ENCODE results near the gene C12orf42.

Gene C12orf42

DNA sequence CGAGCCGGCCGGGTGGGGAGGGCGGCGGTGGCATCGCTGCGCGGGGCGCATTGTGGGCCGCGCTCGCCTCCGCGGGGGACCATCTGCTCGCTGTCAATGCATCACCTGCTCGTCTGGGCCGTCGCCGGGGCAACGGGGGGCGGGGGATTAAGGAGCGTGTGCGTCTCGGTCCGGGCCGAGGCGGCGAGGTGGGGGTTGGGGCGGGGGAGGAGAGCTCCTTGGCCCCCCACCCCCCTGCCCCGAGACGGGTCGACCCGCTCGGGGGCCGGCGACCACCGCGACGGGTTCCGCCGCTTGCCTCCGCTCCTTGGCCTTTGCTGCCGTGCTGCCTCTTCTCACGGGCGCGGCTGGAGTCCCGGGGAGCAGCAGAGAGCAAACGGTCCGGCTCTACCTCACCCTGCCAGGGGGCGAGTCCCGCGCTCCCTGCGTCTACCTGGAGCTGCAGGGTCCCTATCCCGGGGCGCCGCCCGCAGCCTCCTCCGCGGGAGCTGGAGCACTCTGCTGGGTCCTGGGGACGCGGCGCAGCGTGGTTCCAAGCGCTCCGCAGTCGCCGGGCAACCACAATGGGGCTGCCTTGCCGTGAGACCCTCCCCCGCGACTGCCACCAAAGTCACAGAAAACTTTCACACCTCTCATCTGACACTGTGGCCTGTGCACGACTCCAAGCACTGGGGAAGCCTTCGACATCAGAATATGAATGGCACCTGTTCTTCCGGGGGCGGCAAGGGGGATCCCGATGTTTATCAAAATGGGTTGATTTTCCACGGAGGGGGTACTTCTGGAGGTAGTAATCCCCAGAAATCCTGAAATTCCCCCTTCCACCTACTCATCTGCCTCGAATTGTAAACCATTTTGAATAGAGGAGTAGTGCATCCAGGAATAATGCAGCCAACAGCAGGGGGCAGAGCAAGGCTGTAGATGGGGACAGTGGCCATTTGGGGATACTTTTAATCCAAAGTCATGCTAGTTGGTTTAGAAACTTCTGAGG, at the start of gene C12orf42:
TSS of gene C12orf42 (minus strand) at position 500 of the 988 bp plus-strand sequence. CDS start 17,542 bp downstream, outside the sequence.
- peak; percentile 34 to 41 for DNase-seq

DNA sequence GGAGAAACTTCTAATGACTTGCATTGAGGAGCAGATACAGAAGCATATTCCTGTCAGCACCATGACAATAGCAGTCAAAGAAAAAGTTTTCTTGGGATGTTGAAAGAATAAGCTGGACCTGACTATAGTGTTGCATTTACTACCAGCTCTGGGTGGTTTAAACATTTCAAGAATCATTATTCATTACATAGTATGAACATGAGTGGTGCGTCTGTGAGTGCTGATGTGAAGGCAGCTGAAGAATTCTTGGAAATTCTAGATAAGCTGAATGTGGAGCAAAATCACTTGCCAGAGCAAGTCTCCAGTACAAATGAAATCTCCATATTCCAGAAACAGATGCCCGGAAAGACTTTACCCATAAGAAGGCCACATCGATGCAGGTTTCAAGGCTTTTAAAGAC, 46.3 kb upstream of the C12orf42 start:
- no peak for DNase-seq

DNA sequence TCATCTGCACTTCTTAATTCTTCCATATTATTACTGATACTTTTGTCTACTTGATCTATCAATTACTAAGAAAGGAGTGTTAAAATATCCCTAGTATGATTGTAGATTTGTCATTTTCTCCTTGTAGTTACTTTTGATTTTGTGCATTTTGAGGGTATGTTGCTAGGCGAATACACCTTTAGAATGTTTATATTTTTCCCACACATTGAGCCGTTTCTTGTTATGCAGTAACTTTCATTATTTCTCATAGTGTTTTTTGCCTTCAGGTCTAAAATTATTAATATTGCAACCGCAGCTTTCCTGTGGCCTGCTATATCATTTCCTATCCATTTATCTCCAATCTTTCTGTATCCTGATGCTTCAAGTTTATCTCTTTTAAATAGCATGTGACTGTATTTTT, 44.6 kb upstream of the C12orf42 start:
- DNase-seq: no peak

DNA sequence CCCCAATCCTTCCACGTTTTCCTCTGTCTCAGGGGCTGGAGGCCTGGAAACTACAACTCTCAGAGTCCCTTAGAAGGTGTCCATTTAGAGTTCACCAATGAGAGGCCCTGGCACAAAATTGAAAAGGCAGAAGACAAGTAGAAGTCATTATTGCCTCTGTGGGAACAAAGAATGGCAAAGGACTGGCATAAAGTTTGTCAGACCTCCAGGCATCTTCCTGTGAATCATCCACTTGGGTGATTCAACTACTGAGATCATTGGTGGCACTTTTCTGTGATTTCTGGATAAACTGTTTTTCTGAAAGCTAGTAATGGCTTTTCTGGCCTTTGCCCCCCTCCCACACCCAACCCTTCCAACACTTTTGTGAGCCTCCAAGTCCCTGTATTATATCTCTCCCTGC, 42.6 kb upstream of the C12orf42 start:
- DNase-seq: no peak

DNA sequence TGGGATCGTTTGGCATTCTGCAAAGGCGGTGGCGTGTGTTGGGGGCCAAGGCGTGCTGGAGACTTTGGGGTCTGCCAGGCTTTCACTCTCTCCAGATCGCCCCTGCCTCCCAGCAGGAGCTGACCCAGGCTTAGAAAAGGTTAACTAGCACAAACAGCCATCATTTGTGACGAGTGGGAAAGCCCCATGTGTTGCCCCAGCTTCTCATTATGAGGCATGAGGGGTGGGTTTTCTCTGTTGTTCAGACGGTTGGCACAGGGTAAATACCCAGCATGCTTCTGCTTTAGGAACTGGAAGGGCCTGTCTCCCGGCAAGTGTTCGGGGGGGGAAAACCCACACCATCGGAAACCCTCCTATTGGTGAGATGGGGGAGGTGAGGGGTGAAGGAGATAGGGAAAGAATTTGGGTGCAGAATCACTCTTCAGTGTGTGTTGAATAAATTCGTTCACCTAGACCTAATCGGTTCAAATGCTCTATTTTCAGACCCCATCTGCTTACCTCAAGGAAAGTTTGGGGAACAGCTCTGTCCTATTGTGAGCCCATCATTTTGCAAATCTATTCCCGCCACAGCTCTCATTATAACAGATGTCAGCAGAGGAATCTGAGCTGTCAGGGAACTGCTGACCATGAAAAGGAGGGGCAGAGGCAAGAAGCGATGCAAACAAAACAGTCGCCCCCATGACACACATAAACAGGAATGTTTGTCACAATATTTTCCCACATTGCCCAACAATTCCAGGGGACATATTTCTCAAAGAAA, 34.7 kb upstream of the C12orf42 start:
- no peak for DNase-seq

DNA sequence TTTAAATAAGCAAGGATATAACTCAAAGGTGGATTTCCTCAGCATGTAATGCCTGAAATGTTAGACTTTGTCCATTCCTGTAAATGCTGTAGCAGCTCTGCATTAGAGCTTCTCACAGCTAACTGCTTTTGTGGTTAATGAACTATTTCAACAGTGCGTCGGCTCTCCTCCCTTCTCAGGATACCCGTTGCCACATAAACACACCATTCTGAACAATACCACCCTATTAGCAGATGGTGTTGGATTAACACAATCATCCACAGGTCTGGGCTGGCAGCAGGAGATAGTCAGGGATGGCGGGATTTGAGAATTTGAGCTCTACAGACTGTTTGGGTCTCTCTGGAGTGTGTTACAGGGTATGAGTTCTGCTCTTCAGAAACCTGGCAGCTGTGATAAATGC, 33.5 kb upstream of the C12orf42 start:
- DNase-seq: no peak

DNA sequence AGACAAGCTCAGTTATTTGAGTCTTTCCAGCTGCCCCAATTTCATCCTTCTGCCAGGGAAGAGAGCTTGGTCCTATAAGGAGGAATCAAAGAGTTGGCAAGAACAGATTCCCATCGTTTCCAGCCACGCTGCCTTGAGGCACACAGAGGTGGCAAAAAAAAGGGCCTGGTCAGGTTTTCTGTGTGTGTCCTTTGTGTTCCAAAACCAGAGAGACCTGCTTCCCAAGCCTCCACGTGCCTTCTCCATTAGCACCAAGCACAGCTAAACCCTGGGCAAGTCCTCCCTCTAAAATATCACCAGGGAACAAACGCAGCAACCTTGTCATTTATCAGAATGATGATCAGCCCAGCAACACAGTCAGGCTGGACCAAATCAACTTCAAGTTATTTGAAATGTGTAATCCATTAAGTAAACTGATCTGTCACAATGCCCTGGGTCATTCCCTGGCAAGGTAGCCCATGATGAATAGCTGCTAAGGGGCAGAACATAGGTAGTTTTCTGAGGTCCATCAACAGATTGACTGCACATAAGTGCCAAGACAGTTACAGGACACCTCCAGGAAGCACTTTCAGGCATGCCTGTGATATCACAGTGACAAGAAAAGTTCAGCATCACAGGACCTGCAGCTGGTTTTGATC, 28.6 kb upstream of the C12orf42 start:
- no peak for DNase-seq

DNA sequence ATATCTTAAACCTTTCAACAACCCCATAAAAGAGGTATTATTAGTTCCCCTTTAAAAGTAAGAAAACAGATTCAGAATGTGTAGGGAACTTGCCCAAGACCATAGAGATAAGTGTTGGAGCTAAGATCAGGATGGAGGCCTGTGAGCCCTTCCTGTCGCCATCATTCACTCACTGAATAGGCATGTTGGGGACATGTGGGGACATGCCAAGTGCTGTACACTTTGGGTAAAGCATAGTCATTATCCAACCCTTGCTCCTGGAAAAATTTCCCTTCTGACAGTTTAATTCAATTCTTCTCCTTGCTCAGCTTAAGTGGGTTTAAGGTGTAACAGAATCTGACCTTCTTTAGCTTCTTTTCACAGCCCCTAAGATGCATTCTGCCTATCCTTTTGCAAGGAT, 28.0 kb upstream of the C12orf42 start:
- no peak for DNase-seq

DNA sequence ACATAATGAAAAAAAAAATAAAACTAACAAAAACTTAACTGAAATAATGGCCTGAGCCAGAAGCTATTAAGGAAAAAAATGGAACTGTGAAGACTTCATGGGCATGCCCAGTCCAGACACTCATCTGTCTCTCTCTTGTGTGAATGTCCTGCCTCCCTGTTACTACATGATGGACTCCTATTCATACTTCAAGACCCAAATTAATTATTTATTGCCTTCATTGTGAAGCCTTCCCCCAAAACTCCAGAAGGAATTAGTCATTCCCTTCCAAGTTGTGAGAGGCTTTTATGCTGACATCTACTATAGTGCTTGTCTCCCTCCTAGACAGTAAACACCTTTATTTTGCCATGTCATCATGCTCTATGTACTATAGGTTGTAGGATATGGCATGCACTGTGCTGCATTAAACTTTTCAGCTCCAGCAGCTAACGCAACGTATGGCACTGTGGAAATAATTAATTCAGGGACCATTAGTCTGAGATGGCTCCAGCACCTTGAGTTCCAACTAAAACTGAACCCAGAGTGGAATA, 25.0 kb upstream of the C12orf42 start:
- no peak for DNase-seq

DNA sequence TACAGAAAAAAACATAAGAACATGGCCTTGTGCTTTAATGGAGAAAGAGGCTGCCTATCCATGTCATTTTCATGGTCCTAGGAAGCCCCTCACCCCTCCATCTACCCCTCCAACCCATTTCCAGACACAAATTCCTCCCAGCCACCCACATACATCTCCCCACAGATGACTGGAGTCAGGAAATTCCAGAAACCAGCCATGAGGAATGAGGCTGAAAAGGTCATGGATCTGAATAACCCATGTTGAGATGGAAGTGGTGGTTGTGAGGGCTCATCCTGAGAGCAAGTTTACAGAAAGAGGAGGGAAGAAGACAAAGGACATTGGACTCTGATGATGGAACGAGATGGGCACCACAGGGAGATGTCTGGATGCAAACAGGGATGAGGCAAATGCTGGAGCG, 23.9 kb upstream of the C12orf42 start:
- no peak for DNase-seq

DNA sequence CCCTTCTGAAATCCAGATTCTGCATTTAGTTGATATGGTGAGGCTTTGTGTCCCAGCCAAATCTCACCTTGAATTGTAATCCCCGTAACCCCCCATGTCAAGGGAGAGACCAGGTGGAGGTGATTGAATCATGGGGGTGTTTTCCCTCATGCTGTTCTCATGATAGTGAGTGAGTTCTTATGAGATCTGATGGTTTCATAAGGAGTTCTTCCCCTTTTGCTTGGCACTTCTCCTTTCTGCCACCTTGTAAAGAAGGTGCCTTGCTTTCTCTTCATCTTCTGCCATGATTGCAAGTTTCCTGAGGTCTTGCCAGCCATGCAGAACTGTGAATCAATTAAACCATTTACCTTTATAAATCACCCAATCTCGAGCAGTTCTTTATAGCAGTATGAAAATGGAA, 23.1 kb upstream of the C12orf42 start:
- DNase-seq: no peak

DNA sequence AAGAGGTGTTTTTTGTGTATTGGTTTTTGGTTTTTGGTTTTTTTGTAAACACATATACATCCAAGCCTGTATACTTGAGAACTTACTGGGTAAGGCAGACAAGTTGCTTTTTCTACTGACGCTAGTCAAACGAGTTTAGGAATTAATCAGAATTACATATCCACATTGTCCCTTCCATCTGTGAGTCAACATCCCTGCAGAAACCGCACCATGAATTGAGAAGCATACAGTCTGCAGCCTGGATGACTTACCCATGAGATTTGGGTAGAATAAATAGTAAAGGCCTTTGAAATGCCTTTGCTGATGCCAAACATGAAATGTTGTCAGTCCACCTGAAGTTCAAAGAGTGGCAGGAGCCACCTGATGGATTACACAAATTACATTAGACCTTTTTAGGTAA, 21.4 kb upstream of the C12orf42 start:
- no peak for DNase-seq

DNA sequence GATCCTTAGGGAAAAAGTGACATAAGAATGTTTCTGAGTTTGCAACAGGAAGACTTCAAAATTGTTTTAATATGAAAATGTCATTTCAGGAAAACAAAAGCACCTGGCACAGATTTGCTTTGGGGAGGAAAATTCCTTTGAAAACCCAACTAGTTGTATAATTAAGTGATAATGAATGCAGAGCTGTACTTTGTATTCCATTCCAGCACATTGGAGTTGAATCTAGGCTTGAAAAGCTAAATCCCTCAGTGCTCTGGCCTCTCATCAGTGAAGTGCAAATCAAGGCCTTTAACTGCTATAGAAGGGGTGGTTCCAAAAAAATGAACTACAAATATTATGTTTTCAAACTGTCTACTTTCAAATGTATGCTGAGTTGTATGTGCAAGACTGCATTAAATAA, 19.6 kb upstream of the C12orf42 start:
- DNase-seq: no peak

DNA sequence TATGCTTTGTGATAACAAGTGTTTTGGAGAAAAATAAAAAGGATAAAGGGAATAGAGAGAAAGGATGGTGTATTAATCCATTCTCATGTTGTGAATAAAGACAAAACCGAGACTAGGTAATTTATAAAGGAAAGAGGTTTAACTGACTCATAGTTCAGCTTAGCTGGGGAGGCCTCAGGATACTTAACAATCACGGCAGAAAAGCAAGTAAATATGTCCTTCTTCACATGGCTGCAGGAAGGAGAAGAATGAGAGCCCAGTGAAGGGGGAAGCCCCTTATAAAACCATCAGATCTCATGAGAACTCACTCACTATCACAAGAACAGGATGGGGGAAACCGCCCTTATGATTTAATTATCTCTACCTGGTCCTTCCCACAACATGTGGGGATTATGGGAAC, 18.1 kb upstream of the C12orf42 start:
- DNase-seq: no peak

DNA sequence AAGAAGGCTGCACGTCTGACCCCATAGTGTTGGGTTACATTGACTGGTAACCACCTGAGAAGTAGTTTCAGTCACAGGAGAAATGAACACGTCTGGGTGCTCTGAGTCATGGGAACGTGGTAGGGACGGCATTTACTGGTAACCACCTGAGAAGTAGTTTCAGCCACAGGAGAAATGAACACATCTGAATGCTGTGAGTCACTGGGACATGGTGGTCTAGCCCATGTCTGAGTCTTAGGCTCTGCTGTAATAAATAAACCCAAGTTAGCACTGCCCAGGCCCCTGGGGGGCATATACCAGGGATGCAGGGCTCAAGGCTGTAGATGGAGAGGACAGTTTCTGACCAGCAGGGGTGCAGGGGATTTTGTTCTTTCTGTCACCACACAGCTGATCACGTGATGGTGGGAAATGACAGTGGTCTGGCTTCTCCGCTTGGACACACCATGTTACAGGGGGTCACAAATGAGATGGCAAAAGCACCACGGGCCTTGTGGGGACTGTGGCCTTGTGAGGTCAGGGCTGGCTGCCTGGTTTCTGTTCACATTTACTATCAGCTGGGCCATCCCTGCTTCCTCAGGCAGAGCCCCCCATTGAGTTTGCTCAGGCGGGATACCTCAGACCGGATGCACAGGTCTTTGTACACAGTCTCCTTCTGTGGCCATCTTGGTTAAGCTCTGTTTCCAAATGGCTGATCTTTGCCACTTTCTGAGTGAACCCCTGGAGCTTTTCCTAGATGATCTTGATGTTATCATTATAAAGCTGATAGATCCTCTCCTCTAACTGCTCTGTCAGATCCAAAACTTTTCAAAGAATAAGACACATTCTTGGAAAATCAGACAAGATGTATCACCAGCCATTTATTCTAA, 9.8 kb upstream of the C12orf42 start:
- no peak for DNase-seq

DNA sequence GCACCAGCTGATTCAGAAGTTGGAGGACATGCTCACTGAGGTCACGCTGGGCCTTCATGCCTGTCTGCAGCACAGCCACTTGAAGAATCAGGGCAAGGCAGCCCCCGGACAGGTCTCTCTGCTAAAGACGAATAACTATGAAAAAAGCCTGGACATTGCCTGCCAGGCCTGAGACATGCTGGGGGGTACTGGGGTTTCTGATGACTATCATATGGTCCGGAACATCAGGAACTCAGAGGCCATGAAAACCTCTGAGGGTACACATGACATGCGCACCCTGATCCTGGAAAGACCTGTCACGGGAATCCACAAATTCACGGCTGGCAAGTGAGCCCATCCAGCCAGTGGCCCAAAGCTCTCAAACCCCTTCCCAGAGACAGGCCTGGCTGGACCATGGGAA, 8.8 kb upstream of the C12orf42 start:
- no peak for DNase-seq

DNA sequence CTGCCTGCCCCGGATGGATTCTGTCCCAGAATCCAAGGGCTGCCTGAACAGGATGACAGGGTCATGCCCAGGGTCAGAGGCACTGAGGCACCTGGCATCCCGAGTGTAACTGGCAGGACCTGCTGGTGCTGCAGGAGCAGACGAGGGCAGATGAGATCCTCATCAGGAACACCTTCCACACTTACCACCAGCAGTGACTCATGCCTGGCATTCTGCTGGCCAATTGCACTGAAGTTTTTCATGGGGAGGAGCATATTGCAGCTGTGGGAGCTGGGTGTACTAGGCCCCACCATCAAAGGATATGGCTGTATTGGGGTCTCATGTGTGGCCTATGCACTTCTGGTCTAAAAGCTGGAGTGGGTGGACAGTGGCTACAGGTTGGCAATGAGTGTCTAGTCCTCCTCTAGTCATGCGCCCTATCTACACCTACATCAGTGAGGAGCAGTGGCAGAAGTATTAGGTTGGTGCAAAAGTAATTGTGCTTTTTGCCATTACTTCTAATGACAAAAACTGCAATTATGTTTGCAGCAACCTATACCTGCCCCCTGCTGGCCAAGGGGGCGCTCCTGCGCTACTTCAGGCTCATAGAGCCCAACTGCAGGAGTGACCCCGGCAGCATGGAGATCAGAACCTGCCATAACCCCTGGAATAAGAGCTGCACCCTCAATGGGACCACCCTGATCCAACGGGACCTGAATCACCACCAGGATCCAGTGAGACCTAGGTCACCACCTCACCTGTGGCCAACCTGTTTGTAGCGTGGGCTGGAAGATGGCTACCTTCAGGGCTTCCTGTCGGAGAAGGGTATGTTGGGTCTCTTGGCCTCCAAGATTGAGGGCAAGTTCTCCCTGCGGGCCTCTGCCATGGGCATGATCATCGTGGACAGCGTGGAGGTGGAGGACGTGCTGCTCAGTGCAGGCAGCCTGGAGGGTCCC, 8.0 kb upstream of the C12orf42 start:
- DNase-seq: peak; percentile 46 to 50

DNA sequence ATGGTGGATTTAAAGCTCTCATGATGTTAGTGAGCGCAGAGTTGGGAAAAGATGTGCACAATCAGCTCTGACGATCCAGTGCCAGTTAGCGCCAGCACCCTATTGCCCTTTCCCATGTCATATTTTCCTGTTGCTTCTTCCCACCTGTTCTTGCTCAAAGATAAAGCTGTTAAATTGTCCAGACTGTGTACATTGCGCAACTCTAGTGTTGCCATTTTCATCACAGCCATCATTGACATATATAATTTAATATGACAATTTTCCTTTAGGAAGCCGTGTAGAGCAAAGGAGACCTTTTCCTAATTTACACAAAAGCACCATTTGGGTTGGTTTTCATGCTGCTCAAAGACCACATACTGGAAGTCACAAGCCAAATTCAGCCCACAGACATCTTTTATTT, 5.7 kb upstream of the C12orf42 start:
- DNase-seq: no peak

DNA sequence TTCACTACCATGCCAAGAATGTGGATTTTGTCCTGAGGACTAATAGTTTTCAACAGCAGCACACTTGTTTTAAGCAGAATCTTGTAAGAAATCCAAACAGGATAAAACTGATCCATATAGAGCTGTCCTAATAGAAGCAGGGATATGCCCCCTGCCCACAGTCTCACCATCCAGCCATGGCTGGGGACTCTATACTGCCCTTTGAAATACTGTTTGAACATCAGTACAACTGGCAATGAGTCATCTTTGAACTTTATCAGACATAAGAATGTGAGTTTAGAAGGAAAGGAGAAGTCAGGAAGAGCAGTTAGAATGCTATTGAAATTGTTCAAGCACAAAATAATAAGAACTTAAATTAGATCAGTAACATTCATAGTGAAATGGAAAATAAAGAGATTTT, 3.8 kb upstream of the C12orf42 start:
- DNase-seq: no peak

DNA sequence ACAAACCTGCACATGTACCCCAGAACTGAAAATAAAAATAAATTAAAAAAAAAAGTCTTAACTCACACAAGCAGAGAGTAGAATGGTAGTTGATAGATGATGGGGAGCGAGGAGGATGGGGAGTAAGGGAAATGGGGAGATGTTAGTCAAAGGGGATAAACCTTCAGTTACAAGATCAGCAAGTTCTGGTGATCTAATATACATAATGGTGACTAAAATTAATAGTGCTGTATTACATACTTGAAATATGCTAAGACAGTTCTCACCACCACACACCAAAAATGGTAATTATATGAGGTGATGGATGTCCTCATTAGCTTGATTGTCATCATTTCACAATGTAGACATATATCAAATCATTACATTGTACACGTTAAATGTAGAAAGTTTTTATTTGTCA, 3.2 kb upstream of the C12orf42 start:
- DNase-seq: no peak

Measured in activated CD4-positive, alpha-beta T cell treated with anti-CD3 and anti-CD28 coated beads, Interleukin-2, amount 50 U/mL, for 4 hours (primary cell).